Neuronal stem cell (in vitro differentiated cells): ENCODE data around the gene TMEM218.
A peak's percentile ranks its signal among the peaks of the same experiment; 100 is the strongest.

ENCODE experiments used
- DNase-seq: peaks from one replicate; pipeline ENCODE4 v3.0.0-alpha.2; 2013; ENCODE audit warnings: low spot score
- H2AFZ ChIP-seq: one replicate; pipeline ENCODE4 v1.6.1; 2013; ENCODE audit warnings: mild to moderate bottlenecking, low read length, inconsistent platforms
- H2AK5ac ChIP-seq: 2 replicates; pipeline ENCODE4 v1.6.1; 2013; ENCODE audit warnings: low read depth, mild to moderate bottlenecking, inconsistent platforms, low read length, moderate library complexity, mixed read lengths
- H2BK120ac ChIP-seq: 2 replicates; pipeline ENCODE4 v1.6.1; 2013; ENCODE audit warnings: low read depth, mild to moderate bottlenecking, inconsistent platforms, low read length, moderate library complexity, mixed read lengths
- H2BK12ac ChIP-seq: one replicate; pipeline ENCODE4 v1.6.1; 2013; ENCODE audit warnings: low read length, inconsistent platforms
- H2BK15ac ChIP-seq: 2 replicates; pipeline ENCODE4 v1.6.1; 2013; ENCODE audit warnings: mild to moderate bottlenecking, low read length, inconsistent platforms, mixed read lengths
- H2BK5ac ChIP-seq: one replicate; pipeline ENCODE4 v1.6.1; 2013; ENCODE audit warnings: inconsistent platforms, mild to moderate bottlenecking, low read length, moderate library complexity
- H3K14ac ChIP-seq: one replicate; pipeline ENCODE4 v1.6.1; 2013; ENCODE audit warnings: low read length, inconsistent platforms
- H3K18ac ChIP-seq: 2 replicates; pipeline ENCODE4 v1.6.1; 2013; ENCODE audit warnings: low read length, inconsistent platforms
- H3K23ac ChIP-seq: 2 replicates; pipeline ENCODE4 v1.6.1; 2013; ENCODE audit warnings: low read depth, mild to moderate bottlenecking, mixed read lengths, low read length, inconsistent platforms; ENCODE audit not compliant: poor library complexity
- H3K27ac ChIP-seq: replicated peaks from 3 replicates; pipeline ENCODE4 v1.5.1; 2013; ENCODE audit warnings: low read length, inconsistent platforms
- H3K27me3 ChIP-seq, 3 experiments: 2 replicates each; pipeline ENCODE4 v1.6.1; 2013; ENCODE audit warnings: low read length in 3 of 3, mild to moderate bottlenecking in 2 of 3, inconsistent platforms in 1 of 3, low read depth in 1 of 3, mixed read lengths in 1 of 3, moderate library complexity in 1 of 3; ENCODE audit not compliant: control insufficient read depth in 3 of 3, insufficient read depth in 3 of 3
- H3K36me3 ChIP-seq, 2 donors: replicated peaks in 1 of 2; 2 replicates each; pipeline ENCODE4 v1.6.1; 2013; ENCODE audit warnings: low read length in 2 of 2; ENCODE audit not compliant: control insufficient read depth in 2 of 2, insufficient read depth in 2 of 2
- H3K4ac ChIP-seq: 2 replicates; pipeline ENCODE4 v1.6.1; 2013; ENCODE audit warnings: inconsistent platforms, mild to moderate bottlenecking, low read length, moderate library complexity
- H3K4me1 ChIP-seq, 2 donors: 1 replicate in 1 of 2; 2 replicates in 1 of 2; pipeline ENCODE4 v1.6.1; 2013; ENCODE audit warnings: low read length in 2 of 2, low read depth in 1 of 2; ENCODE audit not compliant: control insufficient read depth in 2 of 2, insufficient read depth in 1 of 2
- H3K4me2 ChIP-seq: one replicate; pipeline ENCODE4 v1.6.1; 2013; ENCODE audit warnings: mild to moderate bottlenecking, low read length, inconsistent platforms; ENCODE audit not compliant: insufficient read depth, poor library complexity, severe bottlenecking
- H3K4me3 ChIP-seq, 2 donors: 2 replicates each; pipeline ENCODE4 v1.5.1; 2013; ENCODE audit warnings: low read length in 2 of 2, mild to moderate bottlenecking in 2 of 2, inconsistent platforms in 1 of 2, moderate library complexity in 1 of 2
- H3K79me1 ChIP-seq: one replicate; pipeline ENCODE4 v1.6.1; 2013; ENCODE audit warnings: low read depth, mild to moderate bottlenecking, inconsistent platforms, low read length, moderate library complexity
- H3K9ac ChIP-seq: one replicate; pipeline ENCODE4 v1.6.1; 2013; ENCODE audit warnings: mild to moderate bottlenecking, low read depth, low read length, inconsistent platforms; ENCODE audit not compliant: poor library complexity
- H3K9me3 ChIP-seq, 2 donors: replicated peaks in 1 of 2; 2 replicates each; pipeline versions ENCODE3 to v1.6.1; 2013; ENCODE audit warnings: low read length in 2 of 2, mild to moderate bottlenecking in 2 of 2, inconsistent platforms in 1 of 2, low read depth in 1 of 2, mixed read lengths in 1 of 2, moderate library complexity in 1 of 2; ENCODE audit not compliant: control insufficient read depth in 2 of 2, insufficient read depth in 1 of 2
- H4K8ac ChIP-seq: one replicate; pipeline ENCODE4 v1.6.1; 2013; ENCODE audit warnings: low read depth, mild to moderate bottlenecking, inconsistent platforms, low read length, moderate library complexity
- H4K91ac ChIP-seq: one replicate; pipeline ENCODE4 v1.6.1; 2013; ENCODE audit warnings: low read length, low read depth, mild to moderate bottlenecking, inconsistent platforms; ENCODE audit not compliant: poor library complexity
- WGBS, 2 donors: extraction: QIAGEN DNeasy Blood & Tissue Kit; methylation state at CpG; one replicate each; pipeline ENCODE4 v1.1.7; 2013; ENCODE audit warnings: missing lambda C conversion rate in 2 of 2, mixed read lengths in 1 of 2; ENCODE audit not compliant: insufficient read length in 2 of 2, insufficient replicate concordance in 1 of 2; ENCODE audit errors: extremely low coverage in 2 of 2; 5-methylcytosine and 5-hydroxymethylcytosine counted together

Gene TMEM218

DNA sequence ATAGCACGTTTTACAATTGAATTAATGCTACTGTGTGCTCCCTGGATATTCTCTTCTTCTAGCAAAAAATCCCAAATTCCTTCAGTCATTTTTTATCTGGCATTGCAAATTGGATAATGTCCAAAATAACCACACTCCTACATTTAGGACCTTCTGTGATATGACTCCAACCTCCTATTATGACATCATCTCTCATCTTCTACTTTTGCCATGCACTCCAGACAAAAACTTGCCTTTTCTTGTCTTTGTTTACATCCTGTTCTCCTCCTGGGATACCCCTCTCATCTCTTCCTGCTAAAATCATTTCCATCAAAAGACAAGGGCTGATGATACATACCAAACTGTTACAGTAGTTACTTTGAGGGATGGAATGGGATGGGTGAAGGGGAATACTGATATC lies 20.6 kb upstream of the TMEM218 start:
- Histone ChIP-seq H3K36me3 (no peaks in the 10 kb centered on the region), H3K23ac (no peak overlapping the region), H2AFZ (no peak overlapping the region), H2BK15ac (no peak overlapping the region), H3K4ac (no peak overlapping the region), H3K4me3 (no peak overlapping the region), H3K18ac (no peak overlapping the region), H3K14ac (no peak overlapping the region), H2BK120ac (no peak overlapping the region), H3K27ac (no peak overlapping the region), H2BK12ac (no peak overlapping the region), H3K9ac (no peak overlapping the region), H2BK5ac (no peak overlapping the region), H2AK5ac (no peak overlapping the region), H4K8ac (no peak overlapping the region), H3K4me2 (no peak overlapping the region), H3K79me1 (no peaks in the 10 kb centered on the region), H4K91ac (no peak overlapping the region), H3K4me1 (peaks cover 2 to 5% of the 10 kb centered on the region in 2 donors), H3K9me3 (no peaks in the 10 kb centered on the region), H3K27me3 (no peaks in the 10 kb centered on the region)
- no peak for DNase-seq
- WGBS, 2 donors = no CpG with 5 or more reads among the region's 1 CpG

DNA sequence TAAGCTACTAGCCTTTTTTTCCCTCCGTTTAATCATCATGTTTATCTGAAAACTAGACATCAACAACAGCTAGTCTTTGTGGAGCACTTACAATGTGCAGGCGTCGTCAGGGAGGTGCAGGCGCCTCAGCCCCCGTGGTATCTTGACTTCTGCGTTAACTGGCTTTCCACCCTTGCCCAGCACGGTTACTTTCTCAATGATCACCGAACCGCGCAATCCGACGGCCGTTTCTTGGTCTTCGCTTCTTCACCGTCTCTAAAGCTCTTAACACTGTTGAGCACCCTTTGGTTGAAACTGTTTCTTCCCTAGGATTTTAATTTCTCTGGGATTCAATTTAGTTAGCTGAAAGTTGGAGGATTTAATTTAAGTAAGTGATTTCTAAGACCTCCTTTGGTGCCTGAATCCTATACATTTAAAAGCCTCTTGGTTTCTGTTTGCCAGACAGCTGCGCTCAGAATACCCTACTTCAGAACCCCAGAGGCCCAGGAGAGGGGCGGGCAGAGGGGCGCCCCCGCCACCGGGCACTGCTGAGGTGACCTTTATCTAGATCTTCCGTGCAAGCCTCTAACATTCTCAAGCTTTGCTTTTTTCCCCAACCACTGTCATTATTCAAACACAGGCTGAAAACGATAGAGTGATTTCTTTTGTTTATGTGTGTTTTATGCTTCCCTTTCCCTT lies 18.0 kb upstream of the TMEM218 start:
- Histone ChIP-seq H2AFZ (peak overlapping the region; percentile 41), H4K91ac (no peak overlapping the region), H3K23ac (no peak overlapping the region), H3K27me3 (no peaks in the 10 kb centered on the region), H3K18ac (peak overlapping the region; percentile 60), H3K79me1 (no peaks in the 10 kb centered on the region), H2BK5ac (no peak overlapping the region), H3K9ac (no peak overlapping the region), H3K9me3 (no peaks in the 10 kb centered on the region), H3K4me3 (no peak overlapping the region), H2BK15ac (no peak overlapping the region), H3K4me1 (peaks cover 2 to 5% of the 10 kb centered on the region in 2 donors), H2BK12ac (no peak overlapping the region), H3K4ac (no peak overlapping the region), H3K14ac (no peak overlapping the region), H3K4me2 (no peak overlapping the region), H2BK120ac (peak overlapping the region; percentile 49), H2AK5ac (no peak overlapping the region), H4K8ac (no peak overlapping the region), H3K27ac (no peak overlapping the region), H3K36me3 (no peaks in the 10 kb centered on the region)
- DNase-seq = no peak
- no CpG with 5 or more reads among the region's 22 CpGs for WGBS, 2 donors

DNA sequence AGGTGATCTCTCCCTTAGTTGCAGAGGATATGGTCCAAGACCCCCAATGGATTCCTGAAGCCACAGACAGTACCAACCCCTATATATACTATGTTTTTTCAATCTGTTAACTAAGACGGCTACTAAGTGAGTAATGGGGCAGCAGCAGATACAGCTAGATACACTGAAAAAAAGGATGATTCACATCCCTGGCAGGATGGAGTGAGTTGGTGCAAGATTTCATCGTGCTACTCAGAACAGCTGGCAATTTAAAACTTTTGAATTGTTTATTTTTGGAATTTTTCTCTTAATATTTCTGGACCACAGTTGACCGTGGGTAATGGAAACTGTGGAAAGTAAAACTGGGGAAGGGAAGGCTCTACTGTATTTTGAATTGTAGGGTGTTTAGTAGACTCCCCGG lies 17.0 kb upstream of the TMEM218 start:
- no CpG with 5 or more reads among the region's 4 CpGs for WGBS, 2 donors
- no peak overlapping the region for H3K4me3 ChIP-seq

DNA sequence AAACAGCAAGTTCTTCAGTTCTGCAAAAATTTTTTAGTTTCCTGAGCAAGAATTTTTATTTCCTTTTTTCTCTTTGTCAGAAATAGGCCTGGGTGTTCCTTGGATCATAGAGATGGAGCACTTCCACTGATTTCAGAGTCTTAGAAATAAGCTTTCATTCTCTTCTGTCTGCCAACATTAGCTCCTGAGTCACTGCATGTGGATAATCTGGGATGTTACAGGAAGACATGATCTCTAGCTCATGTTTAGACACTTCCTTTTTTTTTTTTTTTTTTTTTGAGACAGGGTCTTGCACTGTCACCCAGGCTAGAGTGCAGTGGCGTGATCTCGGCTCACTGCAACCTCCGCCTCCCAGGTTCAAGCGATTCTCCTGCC lies 13.2 kb upstream of the TMEM218 start:
- H3K4me1 ChIP-seq = peaks cover 9 to 12% of the 10 kb centered on the region in 2 donors
- no peak overlapping the region for H4K91ac ChIP-seq
- DNase-seq = no peak
- no peaks in the 10 kb centered on the region for H3K36me3 ChIP-seq
- H2AFZ ChIP-seq = peak overlapping the region; percentile 71
- no peak overlapping the region for H3K4me3 ChIP-seq
- H2BK5ac ChIP-seq = no peak overlapping the region
- H3K23ac ChIP-seq = no peak overlapping the region
- no peak overlapping the region for H3K14ac ChIP-seq
- H3K27ac ChIP-seq = no peak overlapping the region
- peaks cover 0 to 2% (median 0%) of the 10 kb centered on the region in 3 experiments for H3K27me3 ChIP-seq
- H3K9me3 ChIP-seq = peaks cover 0 to 2% of the 10 kb centered on the region in 2 donors
- no peak overlapping the region for H2AK5ac ChIP-seq
- no peak overlapping the region for H4K8ac ChIP-seq
- H2BK120ac ChIP-seq = no peak overlapping the region
- no peak overlapping the region for H3K4me2 ChIP-seq
- no peaks in the 10 kb centered on the region for H3K79me1 ChIP-seq
- no CpG with 5 or more reads among the region's 4 CpGs for WGBS, 2 donors
- H3K18ac ChIP-seq = no peak overlapping the region
- H3K9ac ChIP-seq = no peak overlapping the region
- H2BK12ac ChIP-seq = no peak overlapping the region
- no peak overlapping the region for H2BK15ac ChIP-seq
- H3K4ac ChIP-seq = no peak overlapping the region

More for the DNA sequence above, 17.0 kb upstream of the TMEM218 start:
- no peak overlapping the region for H3K23ac ChIP-seq
- H3K27me3 ChIP-seq = no peaks in the 10 kb centered on the region
- DNase-seq = no peak
- peaks cover 5 to 12% of the 10 kb centered on the region in 2 donors for H3K4me1 ChIP-seq
- no peak overlapping the region for H3K9ac ChIP-seq
- no peak overlapping the region for H2BK5ac ChIP-seq
- no peak overlapping the region for H2AFZ ChIP-seq
- H3K18ac ChIP-seq = no peak overlapping the region
- H2AK5ac ChIP-seq = no peak overlapping the region
- H3K36me3 ChIP-seq = no peaks in the 10 kb centered on the region
- H2BK12ac ChIP-seq = no peak overlapping the region
- no peak overlapping the region for H3K27ac ChIP-seq
- H2BK15ac ChIP-seq = no peak overlapping the region
- H2BK120ac ChIP-seq = no peak overlapping the region
- peaks cover 0 to 2% of the 10 kb centered on the region in 2 donors for H3K9me3 ChIP-seq
- H3K14ac ChIP-seq = no peak overlapping the region
- H3K79me1 ChIP-seq = no peaks in the 10 kb centered on the region
- no peak overlapping the region for H3K4ac ChIP-seq
- no peak overlapping the region for H4K8ac ChIP-seq
- no peak overlapping the region for H4K91ac ChIP-seq
- H3K4me2 ChIP-seq = no peak overlapping the region
